HG02840 (cell line): ENCODE data around the gene PDP2.
"Not testable (repeated sequence)": the region's sequence is repeated elsewhere in the genome, so short reads cannot be mapped to it uniquely, and the experiment has no call there.

Experiments
- ATAC-seq: cut with Tn5 transposase; IDR thresholded peaks from one replicate; pipeline ENCODE4 v1.9.1; 2021; ENCODE audit warnings: mild to moderate bottlenecking, moderate library complexity, moderate number of reproducible peaks; ENCODE audit not compliant: unreplicated experiment, low FRiP score

Gene PDP2

GRCh38 chr16:66933776-66934137 is 53.4 kb downstream of the PDP2 start:
- ATAC-seq, result peak; percentile 6

GRCh38 chr16:66934138-66934838 is 54.0 kb downstream of the PDP2 start, which contains the start of gene CIAO2B:
TSS of gene CIAO2B (minus strand) at chr16:66934402. CDS start at chr16:66934364, 38 bp downstream.
- peak; percentile 56 for ATAC-seq

DNA sequence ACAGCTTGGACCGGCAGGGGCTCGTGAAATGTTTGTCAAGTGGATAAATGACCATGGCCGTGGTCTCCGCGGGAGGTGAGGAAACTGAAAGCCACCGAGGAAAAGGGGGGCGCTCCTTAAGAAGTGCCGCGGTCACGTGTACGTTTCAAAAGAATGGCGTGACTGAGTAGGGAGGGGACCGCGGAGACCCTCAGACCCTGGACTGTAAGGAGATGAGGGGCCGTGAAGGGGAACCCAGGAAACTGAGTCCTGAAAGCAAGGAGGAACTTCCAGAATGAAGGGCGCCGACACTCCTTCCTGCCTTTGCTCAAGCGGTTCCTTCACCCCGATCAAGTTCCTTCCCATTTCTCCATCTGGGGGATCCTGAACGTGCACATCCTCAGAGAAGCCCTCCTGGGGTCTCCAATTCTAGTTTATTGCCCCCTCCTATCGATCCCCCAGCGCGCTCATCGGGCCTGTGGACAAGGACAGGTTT is 54.6 kb downstream of the PDP2 start:
- ATAC-seq, result not testable (repeated sequence)

GRCh38 chr16:66935314-66936011 is 55.1 kb downstream of the PDP2 start, which contains the start of gene CES2:
TSS of gene CES2 (plus strand) at chr16:66935516. CDS start at chr16:66935636, 120 bp downstream.
- ATAC-seq, result no peak

- no peak for ATAC-seq
Measured at GRCh38 chr16:66936462-66936861, 56.1 kb downstream of the PDP2 start.

GRCh38 chr16:66936889-66937554 is 56.7 kb downstream of the PDP2 start:
- no peak for ATAC-seq

GRCh38 chr16:66937725-66938337 is 57.5 kb downstream of the PDP2 start:
- ATAC-seq, result no peak

GRCh38 chr16:66939366-66939765 is 59.1 kb downstream of the PDP2 start:
- no peak for ATAC-seq

DNA sequence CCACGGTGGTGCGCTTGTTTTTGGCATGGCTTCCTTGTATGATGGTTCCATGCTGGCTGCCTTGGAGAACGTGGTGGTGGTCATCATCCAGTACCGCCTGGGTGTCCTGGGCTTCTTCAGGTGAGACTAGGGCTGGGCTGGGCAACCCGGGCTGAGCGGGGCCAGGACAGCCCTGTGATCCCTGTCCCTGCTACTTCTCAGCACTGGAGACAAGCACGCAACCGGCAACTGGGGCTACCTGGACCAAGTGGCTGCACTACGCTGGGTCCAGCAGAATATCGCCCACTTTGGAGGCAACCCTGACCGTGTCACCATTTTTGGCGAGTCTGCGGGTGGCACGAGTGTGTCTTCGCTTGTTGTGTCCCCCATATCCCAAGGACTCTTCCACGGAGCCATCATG is 59.9 kb downstream of the PDP2 start:
- ATAC-seq, result no peak
